Ectodermal cell (in vitro differentiated cells): Measurements from ENCODE around the gene PRKG1.

Source experiments
- H3K27ac ChIP-seq: 2 replicates; pipeline ENCODE4 v1.7.0; 2013; ENCODE audit warnings: mild to moderate bottlenecking, low read depth, low read length; ENCODE audit not compliant: insufficient read depth, poor library complexity, severe bottlenecking
- H3K27me3 ChIP-seq: 2 replicates; pipeline ENCODE4 v1.7.0; 2013; ENCODE audit warnings: mild to moderate bottlenecking, low read length; ENCODE audit not compliant: insufficient read depth, control insufficient read depth, poor library complexity, severe bottlenecking
- H3K36me3 ChIP-seq: one replicate; pipeline ENCODE4 v1.7.0; 2013; ENCODE audit warnings: low read length; ENCODE audit not compliant: control insufficient read depth, insufficient read depth
- H3K4me1 ChIP-seq: one replicate; pipeline ENCODE4 v1.7.0; 2013; ENCODE audit warnings: low read length; ENCODE audit not compliant: control insufficient read depth, insufficient read depth
- H3K4me3 ChIP-seq: 2 replicates; pipeline ENCODE4 v1.7.0; 2013; ENCODE audit warnings: low read depth, low read length, control low read depth; ENCODE audit not compliant: insufficient read depth
- H3K9me3 ChIP-seq: 2 replicates; pipeline ENCODE4 v1.7.0; 2013; ENCODE audit warnings: mild to moderate bottlenecking, low read length, moderate library complexity; ENCODE audit not compliant: control insufficient read depth
- WGBS, 2 experiments: methylation state at CpG; one replicate each; pipeline ENCODE4 v1.1.7; 2013; ENCODE audit warnings: missing lambda C conversion rate in 2 of 2; 5-methylcytosine and 5-hydroxymethylcytosine counted together

The PRKG1 gene

GRCh38 chr10:51507476-51507875, 433.2 kb downstream of the PRKG1 start:
- H3K27ac ChIP-seq = no peak overlapping the region
- H3K27me3 ChIP-seq = no peaks in the 10 kb centered on the region
- no peaks in the 10 kb centered on the region for H3K9me3 ChIP-seq
- no peak overlapping the region for H3K4me3 ChIP-seq
- no peaks in the 10 kb centered on the region for H3K36me3 ChIP-seq
- 96 to 98% methylated on average over 3 of the region's 3 CpGs for WGBS, 2 experiments
- no peaks in the 10 kb centered on the region for H3K4me1 ChIP-seq

- Histone ChIP-seq H3K27me3 (no peaks in the 10 kb centered on the region), H3K36me3 (no peaks in the 10 kb centered on the region), H3K4me3 (no peak overlapping the region), H3K9me3 (no peaks in the 10 kb centered on the region), H3K4me1 (no peaks in the 10 kb centered on the region), H3K27ac (no peak overlapping the region)
- WGBS, 2 experiments = 100% methylated on average over 1 of the region's 2 CpGs; no CpG with 5 or more reads in 1 of the 2 experiments
Observed at GRCh38 chr10:51508156-51508555, 433.9 kb downstream of the PRKG1 start.

- Histone ChIP-seq H3K27me3 (no peaks in the 10 kb centered on the region), H3K4me3 (no peak overlapping the region), H3K27ac (no peak overlapping the region), H3K36me3 (no peaks in the 10 kb centered on the region), H3K4me1 (no peaks in the 10 kb centered on the region), H3K9me3 (no peaks in the 10 kb centered on the region)
- WGBS, 2 experiments = no CpG with 5 or more reads among the region's 2 CpGs
Observed at GRCh38 chr10:51510231-51510630, 435.9 kb downstream of the PRKG1 start.

GRCh38 chr10:51521605-51522004, 447.3 kb downstream of the PRKG1 start:
- Histone ChIP-seq H3K27me3 (no peaks in the 10 kb centered on the region), H3K4me1 (no peaks in the 10 kb centered on the region), H3K4me3 (no peak overlapping the region), H3K27ac (no peak overlapping the region), H3K9me3 (no peaks in the 10 kb centered on the region), H3K36me3 (no peaks in the 10 kb centered on the region)
- WGBS, 2 experiments = 80 to 100% methylated on average over 1 to 2 of the region's 2 CpGs

- H3K27me3 ChIP-seq = no peaks in the 10 kb centered on the region
- WGBS, 2 experiments = 91 to 97% methylated on average over 3 of the region's 3 CpGs
- H3K36me3 ChIP-seq = no peaks in the 10 kb centered on the region
- peaks cover 6% of the 10 kb centered on the region for H3K4me1 ChIP-seq
- H3K4me3 ChIP-seq = no peak overlapping the region
- no peak overlapping the region for H3K27ac ChIP-seq
- H3K9me3 ChIP-seq = no peaks in the 10 kb centered on the region
Observed at GRCh38 chr10:51522858-51523257, 448.6 kb downstream of the PRKG1 start.

GRCh38 chr10:51523440-51523839, 449.2 kb downstream of the PRKG1 start:
- Histone ChIP-seq H3K9me3 (no peaks in the 10 kb centered on the region), H3K27me3 (no peaks in the 10 kb centered on the region), H3K4me3 (no peak overlapping the region), H3K27ac (no peak overlapping the region), H3K36me3 (no peaks in the 10 kb centered on the region), H3K4me1 (peaks cover 11% of the 10 kb centered on the region)

- no peak overlapping the region for H3K4me3 ChIP-seq
- no peaks in the 10 kb centered on the region for H3K9me3 ChIP-seq
- peaks cover 15% of the 10 kb centered on the region for H3K4me1 ChIP-seq
- no peaks in the 10 kb centered on the region for H3K36me3 ChIP-seq
- no peaks in the 10 kb centered on the region for H3K27me3 ChIP-seq
- WGBS, 2 experiments = 94 to 100% methylated on average over 1 of the region's 1 CpG
- no peak overlapping the region for H3K27ac ChIP-seq
Observed at GRCh38 chr10:51524041-51524440, 449.8 kb downstream of the PRKG1 start.

GRCh38 chr10:51527522-51528219, 453.4 kb downstream of the PRKG1 start:
- Histone ChIP-seq H3K27ac (no peak overlapping the region), H3K27me3 (no peaks in the 10 kb centered on the region), H3K9me3 (no peaks in the 10 kb centered on the region), H3K36me3 (no peaks in the 10 kb centered on the region), H3K4me1 (peaks cover 23% of the 10 kb centered on the region), H3K4me3 (no peak overlapping the region)
- WGBS, 2 experiments = 90 to 92% methylated on average over 10 to 11 of the region's 11 CpGs

GRCh38 chr10:51528527-51528926, 454.2 kb downstream of the PRKG1 start:
- WGBS, 2 experiments = 18 to 21% methylated on average over 2 of the region's 2 CpGs
- no peaks in the 10 kb centered on the region for H3K9me3 ChIP-seq

GRCh38 chr10:51530541-51530940, 456.3 kb downstream of the PRKG1 start:
- H3K36me3 ChIP-seq = no peaks in the 10 kb centered on the region
- 89 to 90% methylated on average over 4 of the region's 4 CpGs for WGBS, 2 experiments
- H3K4me3 ChIP-seq = no peak overlapping the region
- no peaks in the 10 kb centered on the region for H3K9me3 ChIP-seq
- H3K4me1 ChIP-seq = peaks cover 23% of the 10 kb centered on the region
- H3K27ac ChIP-seq = peak overlapping the region; percentile 17
- H3K27me3 ChIP-seq = no peaks in the 10 kb centered on the region

More at GRCh38 chr10:51528527-51528926, 454.2 kb downstream of the PRKG1 start:
- Histone ChIP-seq H3K27me3 (no peaks in the 10 kb centered on the region), H3K4me1 (peaks cover 23% of the 10 kb centered on the region), H3K36me3 (no peaks in the 10 kb centered on the region), H3K4me3 (no peak overlapping the region), H3K27ac (peak overlapping the region; percentile 11)
